CD4-positive, CD25-positive, alpha-beta regulatory T cell (primary cell): ENCODE data around the gene CAV3. TPM values are rescaled to one million over a fixed set of nuclear protein-coding genes. Genes with fewer than 3 reads are reported as not detected.

ENCODE experiments used
- ATAC-seq, 2 donors: fragments of 150-1000 bp; cut with Tn5 transposase; one replicate each; pipeline ENCODE4 v1.10.0; 2021; ENCODE audit warnings: low read depth in 2 of 2, moderate number of reproducible peaks in 2 of 2, moderate library complexity in 1 of 2
- DNase-seq, 3 donors: peaks; one replicate each; pipeline versions ENCODE4 v3.0.0 to v3.0.0-alpha.2; 2012 to 2022; ENCODE audit warnings: mixed read lengths in 1 of 3
- H3K27ac ChIP-seq: one replicate; pipeline ENCODE4 v1.7.0; 2013; ENCODE audit warnings: mild to moderate bottlenecking, low read length; ENCODE audit not compliant: insufficient read depth, poor library complexity, severe bottlenecking
- H3K27me3 ChIP-seq: one replicate; pipeline ENCODE4 v1.7.0; 2013; ENCODE audit warnings: low read length; ENCODE audit not compliant: control insufficient read depth, insufficient read depth
- H3K36me3 ChIP-seq: one replicate; pipeline ENCODE4 v1.7.0; 2013; ENCODE audit warnings: mild to moderate bottlenecking, low read length, moderate library complexity; ENCODE audit not compliant: control insufficient read depth, insufficient read depth
- H3K4me1 ChIP-seq: 2 replicates; pipeline ENCODE4 v1.7.0; 2013; ENCODE audit warnings: mild to moderate bottlenecking, low read length; ENCODE audit not compliant: insufficient read depth, control insufficient read depth, poor library complexity, severe bottlenecking
- H3K4me3 ChIP-seq: one replicate; pipeline ENCODE4 v1.7.0; 2013; ENCODE audit warnings: low read depth, mild to moderate bottlenecking, low read length, moderate library complexity
- H3K9me3 ChIP-seq, 2 experiments: 1 replicate in 1 of 2; 2 replicates in 1 of 2; pipeline ENCODE4 v1.7.0; 2013; ENCODE audit warnings: low read length in 2 of 2, mild to moderate bottlenecking in 1 of 2, moderate library complexity in 1 of 2; ENCODE audit not compliant: control insufficient read depth in 2 of 2
- H3K27ac Mint-ChIP-seq, 3 donors: one replicate each; pipeline ENCODE4 v1.8.0; 2020 to 2022; ENCODE audit warnings: mild to moderate bottlenecking in 3 of 3, mixed read lengths in 3 of 3, moderate library complexity in 2 of 3
- H3K27me3 Mint-ChIP-seq: one replicate; pipeline ENCODE4 v1.8.0; 2022; ENCODE audit warnings: mild to moderate bottlenecking, mixed read lengths
- H3K36me3 Mint-ChIP-seq: one replicate; pipeline ENCODE4 v1.8.0; 2020; ENCODE audit warnings: mixed read lengths
- H3K4me1 Mint-ChIP-seq, 4 donors: one replicate each; pipeline ENCODE4 v1.8.0; 2020 to 2022; ENCODE audit warnings: mixed read lengths in 4 of 4, mild to moderate bottlenecking in 1 of 4
- H3K4me3 Mint-ChIP-seq, 4 donors: one replicate each; pipeline ENCODE4 v1.8.0; 2020 to 2022; ENCODE audit warnings: mild to moderate bottlenecking in 4 of 4, mixed read lengths in 4 of 4, moderate library complexity in 3 of 4
- H3K9me3 Mint-ChIP-seq, 7 donors: one replicate each; pipeline ENCODE4 v1.8.0; 2020 to 2022; ENCODE audit warnings: mixed read lengths in 7 of 7, mild to moderate bottlenecking in 3 of 7, moderate library complexity in 2 of 7
- polyA plus RNA-seq, 4 donors: library from polyadenylated mRNA; unstranded; fragments of 300-500 nt; fragmentation: Illumina TruSeq; gene quantifications; one replicate each; pipeline ENCODE4 v1.2.3, GENCODE V29; 2021
- total RNA-seq: library from RNA; stranded (reverse); gene quantifications from one replicate; pipeline ENCODE4 v1.2.3, GENCODE V29; 2022

CAV3 gene
- total and polyA plus RNA-seq, 5 donors from 2014 or later = not detected

DNA sequence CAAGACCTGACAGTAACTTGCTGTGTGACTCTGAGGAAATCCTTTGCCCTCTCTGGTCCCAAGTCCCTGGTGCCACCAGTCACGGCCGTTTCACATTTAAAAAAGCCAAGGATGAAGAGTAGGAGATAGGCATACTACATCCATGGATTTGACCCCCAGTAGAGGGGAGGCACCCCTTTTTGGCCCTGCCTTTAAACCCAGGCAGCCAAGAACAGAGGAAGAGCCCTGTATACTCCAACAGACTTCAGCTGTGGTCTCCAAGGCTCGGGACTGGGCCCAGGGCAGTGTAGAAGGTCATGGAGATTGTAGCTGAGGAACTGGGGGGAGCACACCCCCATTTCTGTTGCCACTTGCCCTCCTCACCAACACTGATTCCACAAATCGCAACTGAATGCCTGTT is 3.7 kb downstream of the CAV3 start:
- H3K27ac Mint-ChIP-seq = no peak overlapping the region
- no peaks in the 10 kb centered on the region for H3K27me3 ChIP-seq
- H3K4me3 ChIP-seq = no peak overlapping the region
- no peaks in the 10 kb centered on the region for H3K36me3 Mint-ChIP-seq
- H3K9me3 Mint-ChIP-seq = peaks cover 0 to 1% (median 0%) of the 10 kb centered on the region in 7 donors
- no peaks in the 10 kb centered on the region for H3K9me3 ChIP-seq
- no peak overlapping the region for H3K27ac ChIP-seq
- no peak for DNase-seq
- H3K36me3 ChIP-seq = no peaks in the 10 kb centered on the region
- H3K4me3 Mint-ChIP-seq = no peak overlapping the region
- no peaks in the 10 kb centered on the region for H3K4me1 Mint-ChIP-seq
- H3K4me1 ChIP-seq = no peaks in the 10 kb centered on the region
- no peak for ATAC-seq
- H3K27me3 Mint-ChIP-seq = peaks cover 5% of the 10 kb centered on the region

DNA sequence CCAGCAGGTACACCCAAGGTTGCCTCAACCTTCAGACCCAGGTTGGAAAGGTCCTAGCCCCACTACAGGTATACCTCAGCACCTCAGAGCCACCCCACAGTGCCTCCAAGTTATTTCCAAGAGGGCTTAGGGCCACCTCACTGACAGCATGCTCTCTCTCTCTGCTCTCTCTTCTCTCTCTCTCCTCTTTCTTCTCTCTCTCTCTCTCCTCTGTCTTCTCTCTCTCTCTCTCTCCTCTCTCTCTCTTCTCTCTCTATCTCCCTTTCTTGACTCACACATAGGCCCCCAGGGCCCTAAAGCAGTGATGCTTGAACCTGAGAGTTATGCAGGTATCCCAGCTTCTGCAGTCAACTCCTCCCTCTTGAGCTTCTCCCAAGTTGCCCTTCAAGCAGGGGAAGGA is 4.2 kb downstream of the CAV3 start:
- no peaks in the 10 kb centered on the region for H3K36me3 Mint-ChIP-seq
- no peak overlapping the region for H3K4me3 Mint-ChIP-seq
- no peaks in the 10 kb centered on the region for H3K4me1 Mint-ChIP-seq
- H3K4me3 ChIP-seq = no peak overlapping the region
- no peaks in the 10 kb centered on the region for H3K27me3 ChIP-seq
- H3K36me3 ChIP-seq = no peaks in the 10 kb centered on the region
- no peaks in the 10 kb centered on the region for H3K9me3 ChIP-seq
- no peak overlapping the region for H3K27ac Mint-ChIP-seq
- no peak overlapping the region for H3K27ac ChIP-seq
- DNase-seq (no peak), ATAC-seq (no peak)
- H3K4me1 ChIP-seq = no peaks in the 10 kb centered on the region
- peaks cover 0 to 1% (median 0%) of the 10 kb centered on the region in 7 donors for H3K9me3 Mint-ChIP-seq
- peaks cover 8% of the 10 kb centered on the region for H3K27me3 Mint-ChIP-seq

DNA sequence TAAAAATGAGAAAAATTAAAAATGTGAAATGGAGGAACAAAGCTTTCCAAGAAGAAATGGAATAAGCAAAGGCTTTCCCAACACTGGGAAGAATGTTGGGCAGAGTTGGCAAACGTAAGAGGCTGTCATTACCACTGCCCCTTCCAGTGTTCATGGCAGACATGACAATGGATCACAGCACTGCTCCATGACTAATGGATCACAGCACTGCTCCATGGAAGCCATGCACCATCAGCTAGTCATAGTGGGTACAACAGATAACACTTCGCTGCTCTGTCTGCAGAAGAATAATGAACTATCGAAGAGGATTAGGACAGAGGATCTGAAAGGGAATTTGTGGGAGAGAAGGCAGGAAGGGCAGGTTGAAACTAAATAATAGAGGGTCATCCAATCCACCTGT is 5.0 kb downstream of the CAV3 start:
- Mint-ChIP-seq H3K27ac (no peak overlapping the region), H3K4me3 (no peak overlapping the region), H3K36me3 (no peaks in the 10 kb centered on the region), H3K27me3 (peaks cover 10% of the 10 kb centered on the region), H3K4me1 (no peaks in the 10 kb centered on the region), H3K9me3 (peaks cover 0 to 1% (median 0%) of the 10 kb centered on the region in 7 donors)
- no peaks in the 10 kb centered on the region for H3K4me1 ChIP-seq
- DNase-seq (no peak), ATAC-seq (no peak)
- H3K4me3 ChIP-seq = no peak overlapping the region
- H3K36me3 ChIP-seq = no peaks in the 10 kb centered on the region
- H3K27ac ChIP-seq = no peak overlapping the region
- no peaks in the 10 kb centered on the region for H3K27me3 ChIP-seq
- H3K9me3 ChIP-seq = no peaks in the 10 kb centered on the region

DNA sequence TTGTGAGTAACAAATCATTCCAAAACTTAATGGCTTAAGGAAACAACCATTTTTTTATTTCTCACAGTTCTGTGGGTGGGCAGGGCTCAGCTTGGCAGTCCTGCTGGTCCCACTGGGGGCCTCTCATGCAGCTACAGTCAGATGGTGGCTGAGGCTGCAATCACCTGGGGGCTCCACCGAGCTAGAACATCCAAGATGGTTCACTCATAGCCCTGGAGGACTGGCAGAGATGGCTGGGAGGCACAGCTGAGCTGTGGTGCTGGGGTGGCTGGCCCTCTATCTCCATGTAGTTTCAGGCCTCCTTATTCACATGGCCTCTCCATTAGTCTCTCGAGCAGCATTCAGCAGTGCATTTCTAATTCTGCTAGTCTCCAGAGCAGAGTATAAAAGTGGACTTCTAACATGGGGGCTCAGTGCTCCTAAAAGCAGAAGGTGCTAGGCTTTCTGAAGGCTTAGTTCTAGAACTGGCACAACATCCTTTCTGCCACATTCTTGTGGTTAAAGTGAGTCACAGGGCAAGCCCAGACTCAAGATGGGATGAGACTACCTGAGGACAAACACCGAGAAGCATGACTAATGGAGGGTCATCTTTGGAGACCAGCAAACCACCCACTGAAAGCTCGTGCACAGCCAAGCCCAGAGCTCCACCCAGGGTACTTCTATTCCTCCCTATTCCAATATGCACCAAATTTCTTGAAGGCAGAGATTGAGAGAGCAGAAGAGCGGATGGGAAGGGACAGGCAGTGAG is 6.3 kb downstream of the CAV3 start:
- H3K36me3 Mint-ChIP-seq = no peaks in the 10 kb centered on the region
- H3K4me3 Mint-ChIP-seq = no peak overlapping the region
- peaks cover 0 to 1% (median 0%) of the 10 kb centered on the region in 7 donors for H3K9me3 Mint-ChIP-seq
- ATAC-seq = no peak
- Histone ChIP-seq H3K36me3 (no peaks in the 10 kb centered on the region), H3K27ac (no peak overlapping the region), H3K4me3 (no peak overlapping the region), H3K4me1 (no peaks in the 10 kb centered on the region), H3K27me3 (no peaks in the 10 kb centered on the region), H3K9me3 (no peaks in the 10 kb centered on the region)
- DNase-seq = peak in 1 of 3 donors; percentile 11
- no peaks in the 10 kb centered on the region for H3K4me1 Mint-ChIP-seq
- peaks cover 10% of the 10 kb centered on the region for H3K27me3 Mint-ChIP-seq
- no peak overlapping the region for H3K27ac Mint-ChIP-seq

DNA sequence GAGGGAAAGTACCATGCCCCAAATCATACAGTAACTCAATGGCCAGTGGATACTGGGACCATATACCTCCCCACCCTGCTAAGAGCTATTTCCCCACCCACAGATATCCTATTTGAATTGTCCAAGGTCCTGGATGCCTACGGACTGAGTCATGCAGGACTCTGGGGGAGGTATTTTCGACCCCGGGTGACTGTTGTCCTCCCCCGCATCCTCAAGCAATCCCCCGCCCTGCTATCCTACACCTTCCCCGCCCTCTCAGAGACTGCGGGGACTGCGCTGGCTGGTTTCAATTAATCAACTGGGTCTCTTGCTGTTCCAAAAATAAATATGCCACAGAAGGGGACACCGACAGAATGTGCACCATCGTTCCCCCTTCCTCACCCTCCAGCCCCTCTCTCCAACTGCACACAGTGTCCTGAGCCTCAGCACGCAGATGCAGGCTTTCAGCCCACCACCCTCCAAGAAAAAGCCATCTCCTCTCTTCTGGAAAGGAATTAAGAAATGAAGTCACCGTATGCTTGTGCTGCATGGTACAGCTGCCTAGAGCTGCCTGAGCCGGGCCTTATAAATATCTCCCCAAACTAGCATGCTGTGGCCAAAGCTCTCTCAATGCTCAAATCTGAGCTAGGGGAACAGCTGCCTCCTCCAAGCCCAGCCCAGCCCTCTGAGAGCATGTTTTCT is 8.1 kb downstream of the CAV3 start:
- ATAC-seq = no peak
- no peaks in the 10 kb centered on the region for H3K36me3 Mint-ChIP-seq
- Histone ChIP-seq H3K4me1 (no peaks in the 10 kb centered on the region), H3K36me3 (no peaks in the 10 kb centered on the region), H3K27me3 (no peaks in the 10 kb centered on the region), H3K27ac (no peak overlapping the region), H3K9me3 (no peaks in the 10 kb centered on the region), H3K4me3 (no peak overlapping the region)
- no peak for DNase-seq
- no peak overlapping the region for H3K4me3 Mint-ChIP-seq
- H3K27me3 Mint-ChIP-seq = peaks cover 8% of the 10 kb centered on the region
- H3K9me3 Mint-ChIP-seq = peaks cover 0 to 1% (median 0%) of the 10 kb centered on the region in 7 donors
- H3K27ac Mint-ChIP-seq = no peak overlapping the region
- no peaks in the 10 kb centered on the region for H3K4me1 Mint-ChIP-seq

DNA sequence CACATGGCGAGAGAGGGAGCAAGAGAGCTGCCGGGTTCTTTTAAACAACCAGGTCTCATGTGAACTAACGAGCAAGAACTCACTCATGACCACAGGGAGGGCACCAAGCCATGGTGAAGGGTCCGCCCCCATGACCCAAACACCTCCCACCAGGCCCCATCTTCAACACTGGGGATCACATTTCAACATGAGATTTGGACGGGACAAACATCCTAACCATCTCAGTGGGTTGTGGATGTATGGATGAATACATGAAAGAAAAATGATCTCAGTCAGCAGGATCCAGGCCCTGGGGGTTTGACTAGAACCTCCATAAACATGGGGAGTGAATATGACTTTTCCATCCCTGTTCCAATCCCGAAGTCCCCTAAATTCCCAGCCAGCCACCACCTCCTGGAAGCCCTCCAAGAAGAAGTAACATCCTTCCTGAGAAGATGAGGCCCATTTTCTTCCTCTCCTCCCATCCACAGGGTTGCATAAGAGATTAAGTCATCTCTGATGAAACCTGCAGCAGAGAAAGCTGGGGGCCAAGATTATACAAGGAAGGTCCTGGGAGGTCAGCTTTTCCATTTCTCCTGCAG is 9.5 kb downstream of the CAV3 start:
- Mint-ChIP-seq H3K27ac (no peak overlapping the region), H3K9me3 (peaks cover 0 to 3% (median 0%) of the 10 kb centered on the region in 7 donors)
- ATAC-seq = no peak

DNA sequence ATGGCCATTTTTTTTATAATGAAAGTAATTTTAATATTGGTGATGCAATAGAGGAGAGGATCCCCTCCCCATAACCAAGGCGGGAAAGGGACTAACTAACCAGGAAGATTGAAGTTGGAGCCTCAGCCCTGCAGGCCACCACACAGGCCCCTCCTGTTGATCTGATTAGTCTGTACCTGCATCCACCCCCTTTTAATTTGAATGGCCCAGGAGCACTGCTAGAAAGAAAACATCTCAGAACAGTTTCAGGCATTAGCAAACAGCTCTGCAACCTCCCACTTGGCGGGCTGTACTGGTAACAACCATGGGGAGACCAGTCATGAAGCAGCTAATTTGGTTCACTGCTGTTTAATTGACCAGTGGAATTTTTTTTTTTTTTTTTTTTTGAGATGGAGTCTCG is 10.3 kb downstream of the CAV3 start:
- Mint-ChIP-seq H3K27me3 (peaks cover 5% of the 10 kb centered on the region), H3K4me1 (no peaks in the 10 kb centered on the region), H3K9me3 (peaks cover 0 to 3% (median 0%) of the 10 kb centered on the region in 7 donors), H3K27ac (no peak overlapping the region), H3K36me3 (no peaks in the 10 kb centered on the region), H3K4me3 (no peak overlapping the region)
- Histone ChIP-seq H3K9me3 (no peaks in the 10 kb centered on the region), H3K4me3 (no peak overlapping the region), H3K36me3 (no peaks in the 10 kb centered on the region), H3K4me1 (no peaks in the 10 kb centered on the region), H3K27me3 (no peaks in the 10 kb centered on the region), H3K27ac (no peak overlapping the region)
- DNase-seq = no peak
- ATAC-seq = no peak

More for the DNA sequence above, 9.5 kb downstream of the CAV3 start:
- Mint-ChIP-seq H3K4me1 (no peaks in the 10 kb centered on the region), H3K36me3 (no peaks in the 10 kb centered on the region), H3K4me3 (no peak overlapping the region), H3K27me3 (peaks cover 5% of the 10 kb centered on the region)
- H3K27me3 ChIP-seq = no peaks in the 10 kb centered on the region
- no peaks in the 10 kb centered on the region for H3K36me3 ChIP-seq
- H3K9me3 ChIP-seq = no peaks in the 10 kb centered on the region
- H3K4me1 ChIP-seq = no peaks in the 10 kb centered on the region
- H3K4me3 ChIP-seq = no peak overlapping the region
- DNase-seq = no peak
- H3K27ac ChIP-seq = no peak overlapping the region
